Body of pancreas (tissue), 4 donors: ENCODE data around the gene ATP1A1. TPM values are rescaled to one million over a fixed set of nuclear protein-coding genes. Genes with fewer than 3 reads are reported as not detected.

Experiments
- ATAC-seq: fragments of 150-250 bp; one replicate; pipeline ENCODE4 v1.9.1; 2016
- DNase-seq, 4 donors: peaks; one replicate each; pipeline ENCODE4 v3.0.0-alpha.2; 2019
- H3K27ac ChIP-seq, 4 donors: fragments of 200-600 bp; sonication (generic); 1 replicate in 3 of 4; 2 replicates in 1 of 4; pipeline versions ENCODE4 v1.5.1 to v1.6.1; 2016 to 2019; ENCODE audit warnings: mild to moderate bottlenecking in 1 of 4, mixed read lengths in 1 of 4, moderate library complexity in 1 of 4
- H3K27me3 ChIP-seq, 2 donors: fragments of 200-600 bp; sonication (generic); one replicate each; pipeline ENCODE4 v1.6.0; 2016; ENCODE audit warnings: mild to moderate bottlenecking in 1 of 2
- H3K36me3 ChIP-seq, 2 donors: fragments of 200-600 bp; sonication (generic); replicated peaks in 1 of 2; 2 replicates each; pipeline ENCODE4 v1.5.1; 2016; ENCODE audit warnings: low read depth in 2 of 2; ENCODE audit not compliant: insufficient read depth in 1 of 2
- H3K4me1 ChIP-seq: fragments of 200-600 bp; sonication (generic); one replicate; pipeline ENCODE4 v1.6.0; 2016
- H3K4me3 ChIP-seq, 2 donors: fragments of 200-600 bp; sonication (generic); 1 replicate in 1 of 2; 2 replicates in 1 of 2; pipeline ENCODE4 v1.5.1; 2016 to 2019
- H3K9me3 ChIP-seq, 3 donors: fragments of 200-600 bp; sonication (generic); 1 replicate in 2 of 3; 2 replicates in 1 of 3; pipeline ENCODE4 v1.5.1; 2016
- POLR2A ChIP-seq, 3 donors: fragments of 450-650 bp; IDR thresholded peaks; one replicate each; pipeline ENCODE4 v1.6.1; 2016; ENCODE audit warnings: antibody characterized with exemption in 3 of 3, mild to moderate bottlenecking in 2 of 3
- WGBS, 2 donors: methylation state at CpG; one replicate each; pipeline ENCODE4 v1.1.5; 2017; 5-methylcytosine and 5-hydroxymethylcytosine counted together
- intact Hi-C: fragments of 100-400 bp; cut with DNase I; formaldehyde crosslinking; loops from one replicate; pipeline ENCODE4 v1.15.1; 2023
- total RNA-seq, 2 donors: library from RNA; depleted of rRNA; stranded (reverse); fragments of >200 nt; gene quantifications; one replicate each; pipeline ENCODE4 v1.1.0, GENCODE V29; 2016
- TF ChIP-seq, protein P1 (sequence below), 7 experiments: fragments of 450-650 bp in 4 of 7; fragments of 200-600 bp in 3 of 7; sonication (generic) in 3 of 7; IDR thresholded peaks; one replicate each; pipeline ENCODE4 v1.5.1; 2016 to 2019; ENCODE audit warnings: antibody characterized with exemption in 7 of 7

ATP1A1 gene
- total RNA-seq, 2 donors from 2014 or later = 423 to 593 TPM

DNA sequence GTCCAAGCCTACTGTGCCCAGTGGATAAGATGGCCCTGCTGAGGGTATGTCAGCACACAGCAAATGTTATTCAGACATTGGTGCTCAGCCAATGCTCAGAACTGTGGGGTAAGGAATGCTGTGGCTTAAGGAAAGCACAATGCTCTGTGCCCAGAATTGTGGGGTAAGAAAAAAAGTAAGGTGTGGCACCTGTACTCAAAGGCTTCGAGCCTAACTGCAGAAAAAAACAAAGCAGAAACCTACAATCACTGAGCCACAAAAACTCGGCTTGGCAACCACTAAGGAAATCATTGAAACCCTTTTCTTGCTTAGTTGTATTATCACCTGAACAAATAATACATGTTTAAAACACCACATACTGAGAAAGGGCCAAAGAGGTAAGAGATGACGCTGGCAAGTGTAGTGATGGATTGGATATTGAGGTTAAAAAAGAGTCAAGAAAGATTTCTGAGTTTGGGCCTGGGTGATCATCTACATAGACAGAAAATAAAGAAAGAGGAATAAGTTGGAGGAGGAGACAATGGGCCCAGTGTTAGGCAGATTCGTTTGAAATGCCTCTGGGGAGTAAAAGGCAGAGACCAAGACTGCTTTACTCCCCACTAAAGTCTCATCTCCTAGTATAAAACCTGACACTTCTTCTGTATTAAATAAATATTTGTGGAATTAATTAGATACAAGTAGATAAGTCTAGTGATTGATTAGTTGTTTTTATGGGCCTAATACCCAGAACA lies 25.9 kb upstream of the ATP1A1 start:
- intact Hi-C loops = no loop called here
- no peak for ATAC-seq
- Histone ChIP-seq H3K4me3 (no peak overlapping the region), H3K27ac (no peak overlapping the region), H3K9me3 (no peaks in the 10 kb centered on the region), H3K4me1 (no peaks in the 10 kb centered on the region), H3K36me3 (no peaks in the 10 kb centered on the region), H3K27me3 (no peaks in the 10 kb centered on the region)
- TF ChIP-seq POLR2A (IDR thresholded peaks at IDR 0.05) = no peak
- TF ChIP-seq, protein P1, sequence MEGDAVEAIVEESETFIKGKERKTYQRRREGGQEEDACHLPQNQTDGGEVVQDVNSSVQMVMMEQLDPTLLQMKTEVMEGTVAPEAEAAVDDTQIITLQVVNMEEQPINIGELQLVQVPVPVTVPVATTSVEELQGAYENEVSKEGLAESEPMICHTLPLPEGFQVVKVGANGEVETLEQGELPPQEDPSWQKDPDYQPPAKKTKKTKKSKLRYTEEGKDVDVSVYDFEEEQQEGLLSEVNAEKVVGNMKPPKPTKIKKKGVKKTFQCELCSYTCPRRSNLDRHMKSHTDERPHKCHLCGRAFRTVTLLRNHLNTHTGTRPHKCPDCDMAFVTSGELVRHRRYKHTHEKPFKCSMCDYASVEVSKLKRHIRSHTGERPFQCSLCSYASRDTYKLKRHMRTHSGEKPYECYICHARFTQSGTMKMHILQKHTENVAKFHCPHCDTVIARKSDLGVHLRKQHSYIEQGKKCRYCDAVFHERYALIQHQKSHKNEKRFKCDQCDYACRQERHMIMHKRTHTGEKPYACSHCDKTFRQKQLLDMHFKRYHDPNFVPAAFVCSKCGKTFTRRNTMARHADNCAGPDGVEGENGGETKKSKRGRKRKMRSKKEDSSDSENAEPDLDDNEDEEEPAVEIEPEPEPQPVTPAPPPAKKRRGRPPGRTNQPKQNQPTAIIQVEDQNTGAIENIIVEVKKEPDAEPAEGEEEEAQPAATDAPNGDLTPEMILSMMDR (IDR thresholded peaks at IDR 0.05) = no peak
- no peak for DNase-seq
- WGBS, 2 donors = 53 to 55% methylated on average over 4 of the region's 4 CpGs

DNA sequence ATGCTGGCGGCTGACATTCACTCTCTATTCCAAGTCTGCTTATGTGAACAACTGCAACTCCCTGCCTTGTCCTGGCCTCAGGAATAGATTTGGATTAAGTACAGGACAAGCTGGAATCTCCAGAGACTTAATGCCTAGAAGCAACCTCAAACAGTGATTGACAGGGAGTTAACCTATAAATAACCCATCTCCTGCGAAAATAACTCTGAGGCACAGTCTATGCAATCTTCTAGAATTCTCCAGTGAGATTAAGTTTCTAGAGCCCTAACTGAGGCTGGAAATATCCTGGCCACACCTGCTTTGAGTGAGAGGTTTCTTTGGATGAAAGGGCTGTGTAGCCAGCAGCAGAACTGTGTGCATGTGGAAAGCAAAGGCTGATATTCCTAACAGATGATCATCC lies 25.3 kb upstream of the ATP1A1 start:
- Histone ChIP-seq H3K36me3 (no peaks in the 10 kb centered on the region), H3K4me3 (no peak overlapping the region), H3K27ac (no peak overlapping the region), H3K27me3 (no peaks in the 10 kb centered on the region), H3K4me1 (no peaks in the 10 kb centered on the region), H3K9me3 (no peaks in the 10 kb centered on the region)
- no peak for DNase-seq
- WGBS, 2 donors = 89 to 93% methylated on average over 2 of the region's 2 CpGs
- ATAC-seq = no peak
- no peak for TF ChIP-seq POLR2A (IDR thresholded peaks at IDR 0.05)
- intact Hi-C loops = no loop called here

DNA sequence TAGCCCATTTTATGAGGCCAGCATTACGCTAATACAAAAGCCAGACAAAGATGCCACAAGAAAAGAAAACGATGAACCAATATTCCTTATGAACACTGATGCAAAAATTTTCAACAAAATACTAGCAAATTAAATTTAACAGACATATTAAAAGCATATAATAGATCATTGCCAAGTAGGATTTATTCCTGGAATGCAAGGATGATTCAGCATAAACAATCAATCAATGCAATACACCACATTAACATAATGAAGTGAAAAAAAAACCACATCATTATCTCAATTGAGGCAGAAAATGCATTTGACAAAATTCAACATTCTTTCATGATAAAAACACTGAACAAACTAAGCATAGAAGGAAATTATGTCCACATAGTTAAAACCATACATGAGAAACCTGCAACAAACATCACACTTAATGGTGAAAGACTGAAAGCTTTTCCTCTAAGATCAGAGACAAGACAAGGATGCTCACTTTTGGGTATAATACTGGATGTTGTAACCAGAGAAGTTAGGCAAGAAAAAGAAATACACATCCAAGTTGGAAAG lies 22.9 kb upstream of the ATP1A1 start:
- DNase-seq (no peak), ATAC-seq (no peak)
- Histone ChIP-seq H3K27me3 (no peaks in the 10 kb centered on the region), H3K27ac (no peak overlapping the region), H3K9me3 (no peaks in the 10 kb centered on the region), H3K4me1 (no peaks in the 10 kb centered on the region), H3K4me3 (no peak overlapping the region), H3K36me3 (no peaks in the 10 kb centered on the region)
- intact Hi-C loops = no loop called here
- WGBS, 2 donors = 77 to 86% methylated on average over 2 of the region's 2 CpGs
- TF ChIP-seq, protein P1 (IDR thresholded peaks at IDR 0.05) = no peak
- no peak for TF ChIP-seq POLR2A (IDR thresholded peaks at IDR 0.05)

DNA sequence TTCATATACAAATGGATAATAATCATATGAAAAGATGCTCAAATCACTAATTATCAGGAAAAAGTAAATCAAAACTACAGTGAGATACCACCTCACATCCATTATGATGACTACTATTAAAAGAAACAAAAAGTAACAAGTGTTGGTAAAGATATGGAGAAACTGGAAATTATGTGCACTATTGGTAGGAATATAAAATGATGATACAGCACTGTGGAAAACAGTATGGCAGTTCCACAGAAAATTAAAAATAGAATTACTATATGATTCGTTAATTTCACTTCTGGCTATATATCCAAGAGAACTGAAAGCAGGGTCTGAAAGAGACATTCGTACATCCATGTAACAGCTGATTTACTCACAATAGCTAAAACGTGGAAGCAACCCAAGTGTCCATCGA lies 21.1 kb upstream of the ATP1A1 start:
- WGBS, 2 donors = 72 to 74% methylated on average over 4 of the region's 4 CpGs
- no peak overlapping the region for H3K27ac ChIP-seq
- H3K9me3 ChIP-seq = no peaks in the 10 kb centered on the region
- no peak for DNase-seq
- intact Hi-C loops = no loop called here
- H3K4me3 ChIP-seq = no peak overlapping the region
- H3K36me3 ChIP-seq = no peaks in the 10 kb centered on the region
- H3K27me3 ChIP-seq = no peaks in the 10 kb centered on the region
- no peak for TF ChIP-seq POLR2A (IDR thresholded peaks at IDR 0.05)
- TF ChIP-seq, protein P1 (IDR thresholded peaks at IDR 0.05) = no peak
- no peak for ATAC-seq
- H3K4me1 ChIP-seq = no peaks in the 10 kb centered on the region

DNA sequence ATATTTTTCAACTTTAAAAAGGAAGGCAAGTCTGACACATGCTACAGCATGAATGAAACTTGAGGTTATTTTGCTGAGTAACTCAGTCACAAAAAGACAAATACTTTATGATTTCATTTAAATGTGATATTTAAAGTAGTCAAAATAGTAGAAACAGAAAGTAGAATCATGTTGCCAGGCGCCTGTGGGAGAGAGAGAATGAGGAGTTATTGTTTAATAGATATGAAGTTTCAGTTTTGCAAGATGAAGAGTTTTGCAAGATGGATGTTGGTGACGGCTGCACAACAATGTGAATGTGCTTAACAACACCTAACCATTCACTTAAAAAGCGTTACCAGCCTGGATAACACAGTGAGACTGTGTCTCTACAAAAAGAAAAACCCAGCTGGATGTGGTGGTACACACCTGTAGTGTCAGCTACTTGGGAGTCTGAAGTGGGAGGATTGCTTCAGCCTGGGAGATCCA lies 20.7 kb upstream of the ATP1A1 start:
- intact Hi-C loops = no loop called here
- DNase-seq (no peak), ATAC-seq (no peak)
- no peak overlapping the region for H3K27ac ChIP-seq
- H3K27me3 ChIP-seq = no peaks in the 10 kb centered on the region
- 73 to 78% methylated on average over 3 of the region's 3 CpGs for WGBS, 2 donors
- no peaks in the 10 kb centered on the region for H3K9me3 ChIP-seq
- no peaks in the 10 kb centered on the region for H3K36me3 ChIP-seq
- TF ChIP-seq POLR2A (IDR thresholded peaks at IDR 0.05) = no peak
- TF ChIP-seq, protein P1 (IDR thresholded peaks at IDR 0.05) = no peak
- H3K4me1 ChIP-seq = no peaks in the 10 kb centered on the region
- H3K4me3 ChIP-seq = no peak overlapping the region
